ENCODE data around the gene S100A11.

GRCh38 chr1:152078831-152079441, 42.1 kb upstream of the S100A11 start:
- no peak for TF ChIP-seq CTCF (IDR thresholded peaks at IDR 0.05)
- no peak for TF ChIP-seq POLR2AphosphoS5 (IDR thresholded peaks at IDR 0.05)
- no peak for TF ChIP-seq POLR2A (IDR thresholded peaks at IDR 0.05)
- no peak for TF ChIP-seq EP300 (IDR thresholded peaks at IDR 0.05)

Data from sigmoid colon (tissue), 4 donors.